ENCODE results near the gene HSPG2. TPM values are rescaled to one million over a fixed set of nuclear protein-coding genes. Genes with fewer than 3 reads are reported as not detected.
"Not testable (repeated sequence)": the region's sequence is repeated elsewhere in the genome, so short reads cannot be mapped to it uniquely, and the experiment has no call there.

HSPG2 gene
- total and polyA plus RNA-seq, 2 donors: 242 to 514 TPM

DNA sequence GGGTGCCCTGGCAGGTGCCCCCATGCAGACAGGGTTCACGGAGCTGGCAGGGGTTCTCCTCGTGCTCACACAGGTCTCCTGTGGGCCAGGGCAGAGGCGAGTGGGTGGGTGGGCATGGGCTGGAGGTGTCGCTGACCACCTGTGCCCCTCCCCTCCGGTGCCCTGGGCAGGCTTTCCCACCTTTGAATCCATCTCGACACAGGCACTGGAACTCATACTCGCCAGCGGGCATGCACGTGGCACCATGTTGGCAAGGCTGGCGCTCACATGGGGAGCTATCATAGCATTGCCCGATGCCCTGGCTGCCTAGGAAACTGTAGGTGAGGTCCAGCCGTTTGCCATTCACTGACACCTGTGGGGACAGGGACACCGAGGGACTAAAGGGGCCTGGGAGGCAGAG, 109.0 kb downstream of the HSPG2 start:
- 93% methylated on average over 13 of the region's 13 CpGs for WGBS
- Histone ChIP-seq H3K4me3 (ENCODE audit: low read depth, low read length) (no peak overlapping the region), H3K27ac (ENCODE audit: low read depth) (no peak overlapping the region), H3K36me3 (ENCODE audit: insufficient read depth) (peaks cover 7% of the 10 kb centered on the region), H3K4me1 (ENCODE audit: insufficient read depth) (no peaks in the 10 kb centered on the region)
- DNase-seq (ENCODE audit: extremely low spot score): no peak

DNA sequence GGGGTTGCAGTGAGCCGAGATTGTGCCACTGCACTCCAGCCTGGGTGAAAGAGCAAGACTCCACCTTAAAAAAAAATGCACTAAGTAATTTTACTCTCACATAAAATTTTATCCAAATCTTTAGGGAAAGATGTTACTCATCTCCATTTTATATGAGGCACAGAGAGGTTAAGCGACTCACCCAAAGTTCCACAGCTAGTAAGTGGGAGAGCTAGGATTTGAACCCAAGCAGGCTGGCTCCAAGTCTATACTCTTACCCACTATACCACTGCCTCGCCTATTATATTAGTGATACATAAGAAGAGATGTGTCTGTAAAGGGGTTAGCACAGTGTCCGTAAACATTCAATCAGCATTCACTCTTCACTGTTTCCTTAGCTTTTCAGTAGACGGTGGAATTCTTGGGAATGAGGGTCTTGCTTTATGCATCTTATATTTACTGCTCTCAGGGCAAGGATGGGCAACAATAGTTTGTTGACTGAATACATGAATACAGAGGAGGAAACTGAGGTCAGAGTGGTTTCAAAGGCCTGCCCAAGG, 109.9 kb downstream of the HSPG2 start:
- Histone ChIP-seq H3K36me3 (ENCODE audit: insufficient read depth) (peaks cover 7% of the 10 kb centered on the region), H3K27ac (ENCODE audit: low read depth) (no peak overlapping the region), H3K4me1 (ENCODE audit: insufficient read depth) (no peaks in the 10 kb centered on the region), H3K4me3 (ENCODE audit: low read depth, low read length) (no peak overlapping the region)
- DNase-seq (ENCODE audit: extremely low spot score): no peak
- WGBS: 91% methylated on average over 5 of the region's 5 CpGs

DNA sequence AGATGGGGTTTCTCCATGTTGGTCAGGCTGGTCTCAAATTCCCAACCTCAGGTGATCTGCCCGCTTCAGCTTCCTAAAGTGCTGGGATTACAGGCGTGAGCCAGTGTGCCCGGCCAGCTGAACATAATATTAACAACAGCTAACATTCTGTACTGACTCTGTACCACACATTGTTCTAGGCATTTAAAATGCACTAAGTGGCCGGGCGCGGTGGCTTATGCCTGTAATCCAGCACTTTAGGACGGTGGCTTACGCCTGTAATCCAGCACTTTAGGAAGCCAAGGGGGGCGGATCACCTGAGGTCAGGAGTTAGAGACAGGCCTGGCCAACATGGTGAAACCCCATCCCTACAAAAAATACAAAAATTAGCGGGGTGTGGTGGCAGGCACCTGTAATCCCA, 110.4 kb downstream of the HSPG2 start:
- DNase-seq (ENCODE audit: extremely low spot score); H3K27ac ChIP-seq (ENCODE audit: low read depth); H3K36me3 ChIP-seq (ENCODE audit: insufficient read depth); H3K4me1 ChIP-seq (ENCODE audit: insufficient read depth); H3K4me3 ChIP-seq (ENCODE audit: low read depth, low read length): not testable (repeated sequence)
- WGBS: 93% methylated on average over 10 of the region's 10 CpGs

DNA sequence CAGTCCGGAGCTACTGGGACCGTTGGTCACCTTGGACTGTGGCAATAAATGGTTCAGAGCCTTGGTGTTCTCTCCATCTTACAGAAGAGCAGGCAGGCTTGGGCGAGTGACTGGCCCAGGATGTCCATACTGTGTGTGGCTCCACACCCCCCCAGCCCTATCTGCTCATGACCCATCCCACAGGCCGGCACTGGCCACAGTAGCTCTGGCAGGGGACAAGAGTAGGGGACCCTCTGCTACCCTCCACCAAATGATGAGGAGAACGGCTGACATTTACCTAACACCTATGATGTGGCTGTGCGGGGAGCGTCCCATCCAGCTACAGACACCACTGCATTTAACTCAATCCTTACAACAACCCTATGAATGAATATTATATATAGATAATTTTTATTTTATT, 111.7 kb downstream of the HSPG2 start:
- H3K36me3 ChIP-seq (ENCODE audit: insufficient read depth): peaks cover 5% of the 10 kb centered on the region
- no peak overlapping the region for H3K27ac ChIP-seq (ENCODE audit: low read depth)
- WGBS: 91% methylated on average over 7 of the region's 7 CpGs
- no peak for DNase-seq (ENCODE audit: extremely low spot score)
- no peaks in the 10 kb centered on the region for H3K4me1 ChIP-seq (ENCODE audit: insufficient read depth)
- no peak overlapping the region for H3K4me3 ChIP-seq (ENCODE audit: low read depth, low read length)

DNA sequence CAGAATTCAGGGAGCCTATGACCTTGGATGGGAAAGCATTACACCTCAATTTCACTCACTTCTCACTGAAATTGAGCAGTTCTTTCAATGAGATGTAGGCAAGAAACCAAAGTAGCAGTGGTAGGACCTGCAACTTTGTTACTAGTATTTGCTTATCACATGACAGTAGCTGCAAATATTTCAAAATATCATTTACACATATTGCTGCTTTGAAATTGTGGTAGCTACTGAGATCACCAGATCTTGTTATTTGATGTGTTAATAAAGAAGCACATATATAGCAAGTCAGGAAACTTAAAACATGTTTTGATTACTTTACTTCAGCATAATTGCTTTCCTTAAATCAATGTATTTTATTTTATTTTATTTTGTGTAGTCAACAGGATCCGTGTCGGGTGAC, 112.2 kb downstream of the HSPG2 start:
- WGBS: 89% methylated on average over 2 of the region's 2 CpGs
- Histone ChIP-seq H3K4me3 (ENCODE audit: low read depth, low read length) (no peak overlapping the region), H3K36me3 (ENCODE audit: insufficient read depth) (peaks cover 5% of the 10 kb centered on the region), H3K27ac (ENCODE audit: low read depth) (no peak overlapping the region), H3K4me1 (ENCODE audit: insufficient read depth) (no peaks in the 10 kb centered on the region)
- no peak for DNase-seq (ENCODE audit: extremely low spot score)

DNA sequence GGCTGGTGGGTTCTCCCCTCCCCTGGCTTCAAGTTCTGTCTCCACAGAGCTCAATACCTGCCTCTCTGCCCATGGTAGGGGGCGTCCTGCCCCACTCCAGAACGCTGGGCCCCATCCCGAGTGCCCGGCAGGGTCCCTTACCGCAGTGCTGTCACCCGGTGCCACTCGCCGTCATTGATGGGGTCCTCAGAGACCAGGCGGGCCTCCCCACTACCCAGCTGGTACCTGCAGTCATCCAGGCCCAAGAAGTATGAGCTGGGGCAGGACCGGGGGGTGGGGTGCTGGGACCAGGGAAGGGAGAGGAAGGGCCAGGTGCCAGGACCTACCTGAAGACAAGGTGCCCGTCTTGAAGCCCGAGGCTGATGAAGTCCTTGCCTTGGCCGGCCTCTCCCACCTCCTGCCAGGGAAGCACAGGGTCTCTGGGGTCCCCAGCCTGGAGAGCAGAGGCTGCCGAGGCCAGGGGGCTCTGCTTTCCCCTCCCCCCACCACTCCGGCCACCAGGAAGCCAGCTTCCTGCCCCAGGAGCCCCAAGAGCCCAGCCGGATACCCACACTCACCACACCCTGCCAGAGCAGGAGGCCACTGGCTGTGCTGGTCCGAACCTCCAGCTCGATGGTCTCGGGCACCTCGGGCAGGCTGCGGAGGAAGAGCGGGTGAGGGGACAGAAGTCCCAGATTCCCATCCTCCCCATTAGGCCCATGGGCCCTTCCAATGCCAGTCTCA, 113.0 kb downstream of the HSPG2 start:
- no peaks in the 10 kb centered on the region for H3K4me1 ChIP-seq (ENCODE audit: insufficient read depth)
- H3K27ac ChIP-seq (ENCODE audit: low read depth): no peak overlapping the region
- WGBS: 85% methylated on average over 22 of the region's 22 CpGs
- H3K36me3 ChIP-seq (ENCODE audit: insufficient read depth): peaks cover 5% of the 10 kb centered on the region
- H3K4me3 ChIP-seq (ENCODE audit: low read depth, low read length): no peak overlapping the region
- DNase-seq (ENCODE audit: extremely low spot score): no peak

DNA sequence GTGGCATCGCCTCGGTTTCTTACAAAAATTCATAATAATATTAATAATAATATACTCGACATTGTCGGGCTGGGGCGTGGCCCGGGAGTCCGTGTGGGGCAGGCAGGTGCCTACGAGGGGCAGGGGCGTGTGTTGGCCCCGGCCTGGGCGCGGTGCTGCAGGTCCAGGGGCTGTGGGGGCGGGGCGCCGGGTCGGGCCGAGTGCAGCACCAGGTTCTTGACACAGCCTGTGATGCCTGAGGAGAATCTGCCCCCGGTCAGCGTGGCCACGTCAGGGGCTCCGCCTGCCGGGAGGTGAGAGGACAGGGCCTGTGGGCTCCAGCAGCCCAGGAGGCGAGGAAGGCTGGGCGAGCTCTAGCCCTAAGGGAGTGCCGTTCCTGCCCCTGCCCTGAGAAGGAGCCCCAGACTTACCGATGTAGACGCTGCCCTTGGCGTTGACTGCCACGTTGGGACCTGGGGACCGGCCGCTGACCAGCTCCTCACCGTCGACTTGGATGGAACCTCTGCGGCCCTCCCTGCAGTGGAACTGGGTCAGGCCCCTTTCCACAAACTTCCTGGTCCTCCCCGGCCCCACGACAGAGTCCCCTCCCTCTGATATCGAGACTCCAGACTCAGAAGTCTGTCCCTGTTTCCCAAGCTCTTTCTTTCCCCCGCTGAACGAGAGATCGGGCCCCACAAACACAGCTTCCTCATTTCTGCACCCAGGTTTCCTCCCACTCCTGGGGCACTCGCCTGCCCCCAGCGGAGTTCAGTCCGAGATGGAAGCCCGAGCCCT, 113.7 kb downstream of the HSPG2 start:
- Histone ChIP-seq H3K4me3 (ENCODE audit: low read depth, low read length) (no peak overlapping the region), H3K4me1 (ENCODE audit: insufficient read depth) (no peaks in the 10 kb centered on the region), H3K36me3 (ENCODE audit: insufficient read depth) (peaks cover 5% of the 10 kb centered on the region), H3K27ac (ENCODE audit: low read depth) (no peak overlapping the region)
- 86% methylated on average over 44 of the region's 44 CpGs for WGBS
- DNase-seq (ENCODE audit: extremely low spot score): no peak

DNA sequence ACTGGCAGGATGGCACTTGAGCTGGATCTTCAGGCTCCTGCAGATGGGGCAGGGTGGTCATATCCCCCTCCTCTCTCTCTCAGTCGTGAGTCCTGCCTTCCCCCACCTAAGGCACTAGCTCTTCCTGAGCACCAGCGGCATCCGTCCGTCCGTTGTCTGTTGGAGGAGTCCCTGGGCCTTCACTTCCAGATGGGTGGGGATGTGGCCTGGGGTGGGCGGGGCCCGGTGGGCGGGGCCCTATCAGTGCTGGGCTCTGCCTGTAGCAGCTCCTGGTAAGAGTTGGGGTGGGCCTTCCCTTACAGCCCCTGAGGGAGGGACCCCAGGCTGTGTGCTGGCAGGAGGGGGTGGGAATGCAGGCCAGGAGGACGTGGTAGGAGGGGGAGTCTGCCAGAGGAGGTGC, 114.8 kb downstream of the HSPG2 start:
- no peak for DNase-seq (ENCODE audit: extremely low spot score)
- no peak overlapping the region for H3K27ac ChIP-seq (ENCODE audit: low read depth)
- H3K4me3 ChIP-seq (ENCODE audit: low read depth, low read length): no peak overlapping the region
- H3K4me1 ChIP-seq (ENCODE audit: insufficient read depth): no peaks in the 10 kb centered on the region
- peaks cover 5% of the 10 kb centered on the region for H3K36me3 ChIP-seq (ENCODE audit: insufficient read depth)
- 37% methylated on average over 9 of the region's 9 CpGs for WGBS

DNA sequence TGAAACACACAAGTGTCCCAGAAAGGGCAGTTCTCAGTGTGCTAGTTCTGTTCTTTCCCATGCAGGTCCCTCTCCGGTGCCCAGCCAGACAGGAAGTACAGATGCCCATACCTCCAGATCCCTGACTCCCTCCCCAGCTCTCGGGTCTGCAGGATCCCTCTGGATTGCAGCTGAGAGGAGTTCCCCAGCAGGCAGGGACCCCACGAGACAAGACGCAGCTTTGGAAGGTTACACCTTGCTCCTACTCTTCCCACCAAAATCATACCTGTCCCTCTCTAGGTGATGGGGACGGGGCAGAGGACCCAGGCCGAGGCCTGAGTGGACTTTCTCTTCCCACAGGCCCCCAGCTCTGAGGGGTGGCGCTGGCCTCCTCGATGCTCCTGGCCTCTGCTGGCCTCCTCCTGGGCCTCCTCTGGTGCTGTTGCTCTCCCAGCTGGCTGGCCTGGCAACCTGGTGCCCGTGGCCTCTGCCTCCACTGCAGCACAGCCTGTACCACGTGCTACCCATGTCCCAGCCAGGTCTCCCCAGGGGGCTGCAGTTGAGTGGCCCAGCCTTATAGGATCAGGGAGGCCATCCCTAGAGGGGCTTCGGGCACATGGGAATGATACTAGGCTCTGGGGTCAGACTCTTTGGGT, 115.6 kb downstream of the HSPG2 start:
- DNase-seq (ENCODE audit: extremely low spot score): no peak
- Histone ChIP-seq H3K27ac (ENCODE audit: low read depth) (no peak overlapping the region), H3K4me3 (ENCODE audit: low read depth, low read length) (no peak overlapping the region), H3K36me3 (ENCODE audit: insufficient read depth) (peaks cover 5% of the 10 kb centered on the region), H3K4me1 (ENCODE audit: insufficient read depth) (no peaks in the 10 kb centered on the region)
- WGBS: 89% methylated on average over 11 of the region's 11 CpGs

DNA sequence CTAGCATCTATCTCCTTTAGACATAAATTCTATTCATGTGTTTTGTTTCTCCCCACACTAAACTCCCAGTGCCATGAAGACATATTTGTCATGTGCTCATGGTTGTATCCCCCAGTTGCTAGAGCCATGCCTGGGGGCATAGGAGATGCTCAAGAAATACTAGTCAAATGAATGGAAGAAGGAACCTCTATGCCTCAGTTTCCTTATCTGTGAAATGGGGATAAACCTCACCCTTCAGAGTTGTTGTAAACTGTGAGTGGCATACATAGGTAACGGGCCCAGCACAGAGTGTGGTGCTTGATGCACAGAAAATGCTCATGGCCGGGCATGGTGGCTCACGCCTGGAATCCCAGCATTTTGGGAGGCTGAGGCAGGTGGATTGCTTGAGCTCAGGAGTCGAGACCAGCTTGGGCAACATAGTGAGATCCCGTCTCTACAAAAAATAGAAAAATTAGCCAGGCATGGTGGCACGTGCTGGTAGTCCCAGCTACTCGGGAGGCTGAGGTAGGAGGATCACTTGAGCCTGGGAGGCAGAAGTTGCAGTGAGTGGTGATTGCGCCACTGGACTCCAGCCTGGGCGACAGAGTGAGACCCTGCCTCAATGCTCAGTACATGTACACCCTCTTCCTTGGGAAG, 116.4 kb downstream of the HSPG2 start:
- Histone ChIP-seq H3K4me3 (ENCODE audit: low read depth, low read length) (no peak overlapping the region), H3K36me3 (ENCODE audit: insufficient read depth) (peaks cover 5% of the 10 kb centered on the region), H3K27ac (ENCODE audit: low read depth) (no peak overlapping the region), H3K4me1 (ENCODE audit: insufficient read depth) (no peaks in the 10 kb centered on the region)
- DNase-seq (ENCODE audit: extremely low spot score): no peak
- 96% methylated on average over 9 of the region's 9 CpGs for WGBS

DNA sequence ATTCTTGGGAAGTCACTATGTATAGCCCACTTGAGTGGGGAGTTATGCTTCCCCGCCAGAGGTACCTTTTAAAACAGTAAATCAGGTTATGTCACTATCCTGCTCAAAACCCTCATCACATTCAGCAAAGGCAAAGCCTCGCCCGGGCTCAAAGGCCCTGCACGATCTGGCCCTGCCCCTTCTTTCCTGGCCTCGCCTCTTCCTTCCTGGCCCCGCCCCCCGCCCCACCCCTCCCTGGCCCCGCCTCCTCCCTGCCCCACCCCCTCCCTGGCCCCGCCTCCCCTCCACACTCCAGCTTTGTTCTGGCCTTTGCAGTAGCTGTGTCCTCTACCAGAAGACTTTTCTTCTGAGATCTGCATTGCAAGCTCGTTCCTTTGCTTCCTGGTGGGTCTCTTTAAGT, 118.5 kb downstream of the HSPG2 start:
- H3K27ac ChIP-seq (ENCODE audit: low read depth): no peak overlapping the region
- WGBS: 29% methylated on average over 10 of the region's 10 CpGs
- DNase-seq (ENCODE audit: extremely low spot score): no peak
- H3K4me1 ChIP-seq (ENCODE audit: insufficient read depth): no peaks in the 10 kb centered on the region
- H3K36me3 ChIP-seq (ENCODE audit: insufficient read depth): no peaks in the 10 kb centered on the region
- no peak overlapping the region for H3K4me3 ChIP-seq (ENCODE audit: low read depth, low read length)

DNA sequence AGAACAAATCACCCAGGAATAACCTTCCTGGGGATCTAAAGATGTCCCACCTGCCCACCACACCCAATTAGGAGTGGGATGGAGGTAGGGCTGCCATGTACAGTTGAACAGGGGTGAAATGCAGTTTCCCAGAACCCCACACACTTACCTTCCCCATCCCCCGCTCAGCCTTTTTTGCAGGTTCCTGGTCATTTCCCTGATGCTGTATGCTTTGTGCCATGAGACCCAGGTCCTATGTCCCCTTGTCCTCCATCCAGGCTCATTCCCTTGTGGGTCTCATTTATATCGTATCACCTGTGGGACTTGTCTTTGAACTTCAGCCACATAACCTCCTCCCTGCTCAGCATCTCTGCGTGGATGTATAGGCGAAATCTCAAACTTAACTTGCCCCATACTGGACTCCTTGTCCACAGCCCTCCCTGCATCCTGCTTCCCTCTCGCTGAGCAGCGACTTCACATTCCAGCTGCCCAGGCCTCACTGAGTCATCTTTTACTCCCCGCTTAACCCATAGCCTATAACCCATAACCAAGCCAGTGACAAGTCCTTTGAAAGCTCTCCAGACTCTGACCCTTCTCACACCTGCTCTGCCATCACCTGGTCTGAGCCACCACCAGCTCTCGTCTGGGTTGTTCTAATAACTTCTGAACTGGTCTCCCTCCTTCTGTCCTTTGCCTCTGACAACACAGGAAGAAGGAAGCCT, 120.4 kb downstream of the HSPG2 start:
- H3K4me1 ChIP-seq (ENCODE audit: insufficient read depth): no peaks in the 10 kb centered on the region
- H3K4me3 ChIP-seq (ENCODE audit: low read depth, low read length): no peak overlapping the region
- H3K27ac ChIP-seq (ENCODE audit: low read depth): no peak overlapping the region
- no peaks in the 10 kb centered on the region for H3K36me3 ChIP-seq (ENCODE audit: insufficient read depth)
- 67% methylated on average over 8 of the region's 8 CpGs for WGBS
- no peak for DNase-seq (ENCODE audit: extremely low spot score)

DNA sequence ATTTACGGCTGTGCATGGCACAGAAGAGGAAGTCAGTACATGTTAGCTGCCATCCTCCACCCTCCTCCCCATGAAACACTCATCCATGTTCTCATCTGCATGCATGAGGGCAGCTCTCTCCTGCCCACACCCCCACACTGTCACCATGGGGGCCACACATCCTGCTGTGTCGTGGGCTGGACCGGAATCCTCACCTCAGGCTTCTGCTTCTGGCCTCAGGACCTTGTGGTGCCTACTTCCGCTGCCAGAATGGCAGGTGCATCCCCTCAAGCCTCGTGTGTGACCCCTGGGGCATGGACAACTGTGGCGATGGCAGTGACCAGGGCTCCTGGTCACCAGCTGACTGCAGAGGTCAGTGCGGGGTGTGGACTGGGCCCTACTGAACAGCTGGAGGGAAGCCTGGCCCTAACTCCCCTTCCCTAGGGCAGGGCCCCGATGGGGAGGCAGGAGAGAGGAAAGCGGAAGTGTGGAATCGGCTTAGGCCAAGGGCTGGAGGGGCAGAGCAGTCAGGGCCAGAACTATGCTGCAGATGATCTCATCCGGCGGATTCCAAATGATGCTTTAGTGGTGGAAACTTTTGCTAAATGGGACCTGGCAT, 121.3 kb downstream of the HSPG2 start:
- WGBS: 63% methylated on average over 12 of the region's 12 CpGs
- Histone ChIP-seq H3K4me3 (ENCODE audit: low read depth, low read length) (no peak overlapping the region), H3K36me3 (ENCODE audit: insufficient read depth) (no peaks in the 10 kb centered on the region), H3K27ac (ENCODE audit: low read depth) (no peak overlapping the region), H3K4me1 (ENCODE audit: insufficient read depth) (no peaks in the 10 kb centered on the region)
- DNase-seq (ENCODE audit: extremely low spot score): no peak
